Measurements from ENCODE around the gene GPC1.

The GPC1 gene

DNA sequence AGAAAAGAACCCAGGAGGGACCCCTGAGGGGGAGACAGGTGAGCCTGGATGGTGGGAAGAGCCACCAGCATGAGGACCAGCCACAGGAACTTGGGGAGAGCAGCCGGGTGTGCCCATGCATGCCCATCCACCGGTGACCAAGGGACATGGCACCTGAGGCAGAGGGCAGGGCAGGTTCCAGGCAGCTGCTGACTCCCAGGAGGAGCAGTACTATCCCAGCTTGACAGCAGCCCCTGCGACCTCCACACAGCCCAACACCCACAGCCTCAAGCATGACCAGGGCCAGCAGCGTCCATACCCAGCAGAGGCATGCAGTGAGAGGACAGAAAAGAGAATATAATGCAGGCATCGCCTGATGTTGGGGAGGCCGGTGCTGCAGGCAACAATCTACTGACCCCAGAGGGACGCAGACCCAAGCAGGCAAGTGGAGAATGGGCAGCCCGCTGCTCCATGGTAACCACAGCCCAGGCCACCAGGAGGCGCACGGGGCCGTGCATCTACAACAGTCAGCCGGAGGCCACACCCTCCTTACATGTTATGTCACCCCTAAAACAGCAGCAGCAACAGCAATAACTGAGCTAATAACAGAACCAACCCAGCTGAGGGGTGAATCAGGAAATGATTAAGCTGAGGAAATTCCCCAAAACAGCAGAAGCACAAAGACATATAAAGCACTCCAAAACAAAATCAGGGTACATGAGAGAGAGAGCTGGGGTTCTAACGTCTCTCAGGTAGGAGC, 78.3 kb downstream of the GPC1 start:
- DNase-seq (ENCODE audit: low read depth in 2 of 2), result peak; percentile 29 to 33

DNA sequence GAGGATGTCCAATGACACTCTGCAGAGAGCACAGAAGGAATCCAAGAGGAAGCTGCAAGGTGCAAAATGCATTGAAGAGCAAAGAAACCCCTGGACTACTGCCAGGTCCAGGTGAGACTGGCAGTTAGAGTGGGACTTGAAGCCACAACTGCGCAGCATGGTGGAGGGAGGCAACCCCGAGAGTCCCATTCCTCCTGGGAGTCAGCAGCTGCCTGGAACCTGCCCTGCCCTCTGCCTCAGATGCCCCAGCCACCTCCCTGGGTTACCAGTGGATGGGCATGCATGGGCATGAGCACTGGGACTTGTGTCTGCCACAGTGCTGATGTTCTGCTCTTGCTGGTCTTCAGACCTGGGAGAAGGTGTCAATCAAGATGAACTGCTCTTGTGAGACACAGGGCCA, 79.2 kb downstream of the GPC1 start:
- DNase-seq (ENCODE audit: low read depth in 2 of 2), result no peak

DNA sequence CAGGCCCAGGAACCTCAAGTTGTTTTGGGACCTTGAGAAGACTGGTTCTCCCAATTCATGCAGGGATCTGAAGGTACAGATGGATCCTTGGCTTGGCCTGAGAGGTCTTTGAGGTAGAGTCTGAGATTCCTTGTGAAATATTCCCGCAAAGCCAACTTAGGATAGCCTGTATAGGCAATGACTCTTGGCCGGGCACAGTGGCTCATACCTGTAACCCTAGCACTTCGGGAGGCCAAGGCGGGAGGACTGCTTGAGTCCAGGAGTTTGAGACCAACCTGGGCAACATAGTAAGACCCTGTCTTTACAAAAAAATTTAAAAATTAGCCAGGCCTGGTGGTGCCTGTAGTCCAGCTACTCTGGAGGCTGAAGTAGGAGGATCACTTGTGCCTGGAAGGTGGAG, 81.9 kb downstream of the GPC1 start:
- DNase-seq (ENCODE audit: low read depth in 2 of 2), result no peak

Data from fibroblast of skin of left biceps (primary cell).